IPS-18c (cell line): ENCODE data around the gene MIAT.
"Not testable (repeated sequence)": the region's sequence is repeated elsewhere in the genome, so short reads cannot be mapped to it uniquely, and the experiment has no call there.

ENCODE experiments used
- H3K4me3 ChIP-seq: 2 replicates; pipeline ENCODE4 v1.7.0; 2013; ENCODE audit warnings: low read depth, mild to moderate bottlenecking, low read length, moderate library complexity; ENCODE audit not compliant: insufficient read depth
- H3K9me3 ChIP-seq: one replicate; pipeline ENCODE4 v1.6.1; 2013; ENCODE audit warnings: mild to moderate bottlenecking, low read length, moderate library complexity; ENCODE audit not compliant: control insufficient read depth, insufficient read depth

Gene MIAT

DNA sequence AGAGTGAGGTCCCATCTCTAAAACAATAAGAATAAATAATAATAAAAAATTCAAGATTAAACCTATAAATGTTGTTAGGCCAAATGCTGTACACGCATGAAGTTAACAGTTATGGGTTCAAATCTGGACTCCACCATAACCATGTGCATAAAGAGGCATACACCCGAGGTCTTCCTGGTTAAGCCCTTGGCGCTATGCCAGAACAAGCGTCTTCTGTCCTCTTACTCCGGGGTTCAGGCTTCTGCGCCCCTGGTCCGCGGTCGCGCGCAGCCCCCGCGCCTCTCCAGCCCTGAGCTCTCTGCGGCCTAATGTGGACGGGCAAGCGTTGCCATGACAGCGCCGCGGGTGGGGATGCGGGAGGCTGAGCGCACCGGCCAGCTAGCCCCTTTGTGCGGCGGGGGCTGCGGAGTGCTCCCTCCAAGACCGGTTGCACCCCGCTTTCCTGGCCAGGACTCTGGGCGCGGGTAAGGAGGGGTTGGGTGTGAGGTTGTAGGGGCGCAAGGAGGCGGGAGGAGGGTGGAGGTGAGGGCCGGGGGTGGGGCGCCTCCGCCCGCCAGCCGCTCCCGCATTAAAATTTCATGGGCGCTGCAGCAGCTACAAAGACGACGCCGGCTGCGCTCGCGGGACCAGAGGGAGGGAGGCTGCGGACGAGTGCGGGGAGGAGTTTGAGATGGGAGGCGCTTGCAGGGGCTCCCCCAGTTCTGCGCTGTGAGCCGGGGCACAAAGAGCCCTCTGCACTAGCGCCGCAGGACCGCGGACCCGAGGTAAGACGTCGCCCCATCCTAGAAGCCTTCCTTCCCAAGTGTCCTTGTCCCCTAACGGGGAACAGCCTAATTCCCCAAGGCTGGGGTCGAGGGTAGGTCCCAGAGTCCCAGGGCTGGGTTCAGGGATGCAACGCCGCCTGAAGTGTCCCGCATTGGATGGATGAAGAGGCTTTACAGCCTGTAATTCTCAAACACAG is at the start of gene MIAT:
Gene MIAT, plus strand, starts transcription at position 698 of the 961 bp plus-strand sequence.
- no peaks in the 10 kb centered on the region for H3K9me3 ChIP-seq
- peak within 1 kb of the TSS; percentile 81 for H3K4me3 ChIP-seq

DNA sequence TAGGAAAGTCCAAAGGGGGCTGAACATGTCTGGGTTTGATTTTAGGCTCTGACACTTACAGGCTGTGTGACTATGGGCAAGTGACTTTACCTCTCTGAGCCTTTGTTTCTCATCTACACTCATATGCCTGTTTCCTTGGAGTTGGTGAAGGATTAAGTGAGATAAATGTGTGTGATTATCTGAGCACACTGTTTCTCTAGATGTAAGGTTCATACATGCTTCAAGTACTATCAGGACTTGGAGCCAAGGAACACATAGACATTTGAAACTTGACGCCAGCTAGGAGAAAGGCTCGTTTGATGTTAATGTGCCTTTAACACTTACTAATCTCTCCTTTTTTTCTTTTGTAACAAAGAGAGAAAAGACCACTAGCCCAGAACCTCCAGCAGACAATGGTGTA is 49.3 kb upstream of the MIAT start:
- Histone ChIP-seq H3K9me3 (no peaks in the 10 kb centered on the region), H3K4me3 (no peak overlapping the region)

DNA sequence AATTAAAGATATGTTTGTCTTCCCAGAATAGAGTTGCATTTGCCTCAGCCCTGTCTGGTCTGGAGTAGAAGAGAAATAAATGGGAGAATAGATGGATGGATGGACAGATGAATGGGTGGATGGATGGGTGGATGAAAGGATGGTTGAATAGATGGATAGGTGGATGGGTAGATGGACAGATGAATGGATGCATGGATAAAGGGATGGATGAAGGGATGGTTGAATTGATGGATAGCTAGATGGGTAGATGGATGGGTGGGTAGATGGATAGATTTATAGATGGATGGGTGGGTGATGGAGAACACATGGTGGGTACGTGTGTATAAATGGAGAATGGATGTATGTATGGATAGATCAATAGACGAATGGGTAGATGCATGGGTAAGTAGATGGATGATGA is 48.1 kb upstream of the MIAT start:
- H3K4me3 ChIP-seq = no peak overlapping the region
- no peaks in the 10 kb centered on the region for H3K9me3 ChIP-seq

DNA sequence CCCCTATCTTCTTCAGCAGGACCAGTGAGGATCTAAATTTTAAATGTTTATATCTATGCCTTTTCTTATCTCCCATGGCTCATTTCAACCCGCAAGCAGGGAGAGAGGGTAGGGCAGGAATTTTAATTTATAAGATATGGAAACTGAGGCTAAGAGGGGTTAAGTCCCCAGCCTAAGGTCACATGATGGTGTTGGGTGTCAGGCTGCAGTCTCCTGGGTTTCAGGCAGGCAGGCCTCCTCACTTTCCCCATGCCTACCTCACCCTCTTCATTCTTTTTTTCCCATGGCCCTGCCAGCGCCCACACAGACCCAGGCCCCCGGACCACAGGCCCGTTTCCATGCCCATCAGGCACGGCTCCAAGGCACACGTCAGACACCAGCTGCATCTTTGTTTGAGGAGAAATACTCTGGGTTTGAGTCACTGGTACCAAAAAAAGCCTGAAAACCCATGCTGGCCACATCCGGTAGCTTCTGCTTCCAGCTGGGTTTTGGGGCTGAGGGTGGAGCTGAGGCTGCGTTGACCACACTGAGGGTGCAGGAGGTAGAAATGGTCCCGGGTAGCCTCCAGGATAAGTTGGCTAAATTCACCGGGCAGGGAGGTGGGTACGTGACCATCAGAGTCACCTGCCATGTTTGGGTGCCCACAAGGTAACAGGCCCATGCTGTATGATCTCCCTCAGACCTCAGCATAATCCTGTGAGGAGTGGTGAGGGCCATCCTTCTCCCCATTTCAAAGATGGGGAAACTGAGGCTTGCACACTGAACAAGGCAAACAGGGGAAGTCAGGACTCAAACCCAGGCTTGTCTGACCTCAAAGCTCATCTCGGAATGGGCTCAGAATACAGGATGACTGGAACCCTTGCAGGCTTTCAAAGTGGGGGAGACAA is 47.1 kb upstream of the MIAT start:
- no peak overlapping the region for H3K4me3 ChIP-seq
- no peaks in the 10 kb centered on the region for H3K9me3 ChIP-seq

DNA sequence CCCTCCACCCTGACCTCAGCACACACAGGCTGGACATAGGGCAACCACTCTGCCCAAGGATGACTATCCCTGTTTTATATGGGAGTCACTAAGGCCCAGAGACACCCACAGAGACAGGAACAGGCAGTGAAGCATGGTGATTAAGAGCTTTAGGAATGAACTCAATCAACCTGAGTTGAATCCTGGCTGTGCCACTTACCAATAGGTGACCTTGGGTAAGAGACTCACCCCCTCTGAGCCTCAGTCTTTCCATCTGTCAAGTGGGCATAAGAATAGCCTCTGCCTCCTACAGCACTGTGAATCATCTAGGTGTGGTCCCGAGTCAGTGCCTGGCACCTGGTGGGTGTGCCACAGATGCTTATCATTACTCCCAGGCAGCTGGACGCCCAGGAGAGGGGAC is 46.4 kb upstream of the MIAT start:
- no peaks in the 10 kb centered on the region for H3K9me3 ChIP-seq
- H3K4me3 ChIP-seq = no peak overlapping the region

DNA sequence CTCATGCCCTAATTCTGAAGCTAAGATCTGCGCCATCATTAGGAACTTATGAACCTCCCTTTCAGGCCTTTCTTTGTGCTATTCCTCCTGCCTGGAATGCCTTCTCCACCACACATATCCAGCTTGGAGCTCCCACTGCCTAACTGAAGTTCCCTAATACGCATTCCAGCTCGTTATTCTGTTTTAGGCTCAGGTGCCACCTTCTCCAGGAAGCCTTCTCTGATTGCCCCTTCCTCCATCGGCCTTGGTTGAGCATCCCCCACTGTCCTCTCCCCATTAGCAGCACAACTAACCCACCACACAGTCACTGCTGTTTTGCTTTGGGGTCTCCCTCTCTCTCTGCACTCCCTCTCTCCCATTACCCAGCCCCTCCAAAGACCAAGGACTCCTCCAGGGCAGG is 44.7 kb upstream of the MIAT start:
- Histone ChIP-seq H3K9me3 (no peaks in the 10 kb centered on the region), H3K4me3 (0 out of 2 replicates have a peak overlapping the region, but pooled peaks have one; percentile 24)

DNA sequence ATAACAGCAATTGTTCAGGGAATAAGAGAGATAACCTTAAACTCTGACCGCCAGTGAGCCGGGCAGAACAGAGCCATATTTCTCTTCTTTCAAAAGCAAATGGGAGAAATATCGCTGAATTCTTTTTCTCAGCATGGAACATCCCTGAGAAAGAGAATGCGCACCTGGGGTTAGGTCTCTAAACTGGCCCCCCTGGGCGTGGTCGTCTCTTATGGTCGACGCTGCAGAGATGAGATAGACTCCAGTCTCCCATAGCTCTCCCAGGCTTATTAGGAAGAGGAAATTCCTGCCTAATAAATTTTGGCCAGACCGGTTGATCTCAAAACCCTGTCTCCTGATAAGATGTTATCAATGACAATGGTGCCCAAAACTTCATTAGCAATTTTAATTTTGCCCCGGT is 43.6 kb upstream of the MIAT start:
- H3K4me3 ChIP-seq, H3K9me3 ChIP-seq: not testable (repeated sequence)

DNA sequence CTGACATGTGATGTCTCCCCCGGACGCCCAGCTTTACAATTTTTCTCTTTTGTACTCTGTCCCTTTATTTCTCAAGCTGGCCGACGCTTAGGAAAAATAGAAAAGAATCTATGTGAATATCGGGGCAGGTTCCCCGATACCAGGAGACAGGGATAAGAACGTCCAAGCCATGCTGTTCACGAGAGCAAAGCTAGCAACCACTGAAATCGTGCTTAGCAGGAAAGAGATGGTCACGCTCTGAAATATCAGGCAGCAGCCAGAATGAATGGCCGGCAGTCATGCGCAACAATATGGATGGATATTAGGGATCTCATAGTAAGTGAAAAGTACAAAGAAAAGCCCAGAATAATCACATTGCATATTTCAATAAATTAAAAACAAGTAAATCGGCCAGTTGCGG is 43.1 kb upstream of the MIAT start:
- no peaks in the 10 kb centered on the region for H3K9me3 ChIP-seq
- H3K4me3 ChIP-seq = no peak overlapping the region

DNA sequence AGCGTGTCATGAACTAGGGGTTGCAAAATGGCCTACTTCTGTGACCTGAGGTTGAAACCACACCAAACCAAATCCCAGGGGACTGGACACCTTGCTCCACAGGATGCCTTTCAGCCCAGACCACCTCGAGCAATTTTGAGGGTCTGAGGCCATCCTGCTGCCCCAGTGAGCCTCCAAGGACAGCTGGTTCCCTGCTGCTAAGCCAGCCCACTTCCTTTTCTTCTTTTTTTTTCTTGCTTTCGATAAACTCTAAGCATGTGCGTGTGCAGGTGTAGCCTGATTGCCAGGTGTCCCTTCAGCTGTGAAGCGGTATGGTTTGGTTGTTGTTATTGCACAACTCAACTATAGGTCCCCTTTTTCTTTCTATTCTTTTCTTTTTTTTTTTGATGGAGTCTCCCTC is 42.2 kb upstream of the MIAT start:
- Histone ChIP-seq H3K9me3 (no peaks in the 10 kb centered on the region), H3K4me3 (no peak overlapping the region)

DNA sequence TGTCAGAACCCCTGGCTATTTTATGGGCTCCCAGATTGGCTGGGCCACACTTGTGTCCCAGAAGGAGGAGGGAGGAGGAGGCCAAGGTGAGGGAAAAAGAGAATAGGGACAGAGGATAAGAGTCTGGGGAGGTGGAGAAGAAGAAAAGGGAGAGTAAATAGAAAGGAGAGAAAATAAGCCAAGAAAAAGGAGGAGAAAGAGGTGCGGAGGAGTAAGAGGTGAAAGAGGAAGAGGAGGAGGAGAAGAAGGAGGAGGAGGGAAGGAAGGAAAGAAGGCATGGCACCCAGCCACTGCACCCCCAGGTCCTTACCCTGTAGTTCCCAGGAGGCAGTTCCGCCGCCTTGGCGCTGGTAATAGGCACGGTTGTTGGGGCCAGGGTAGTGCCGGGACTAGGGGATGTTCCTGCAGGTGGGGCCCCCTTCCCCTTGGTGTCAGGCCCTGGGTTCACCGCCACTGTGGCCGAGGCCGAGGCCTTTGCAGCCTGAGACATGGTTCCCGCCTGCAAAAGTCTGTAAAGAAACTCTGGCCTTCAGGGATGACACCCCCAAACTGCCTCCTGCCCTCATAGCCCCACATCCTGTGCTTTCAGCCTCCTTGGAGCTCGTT is 41.5 kb upstream of the MIAT start:
- no peaks in the 10 kb centered on the region for H3K9me3 ChIP-seq
- no peak overlapping the region for H3K4me3 ChIP-seq

DNA sequence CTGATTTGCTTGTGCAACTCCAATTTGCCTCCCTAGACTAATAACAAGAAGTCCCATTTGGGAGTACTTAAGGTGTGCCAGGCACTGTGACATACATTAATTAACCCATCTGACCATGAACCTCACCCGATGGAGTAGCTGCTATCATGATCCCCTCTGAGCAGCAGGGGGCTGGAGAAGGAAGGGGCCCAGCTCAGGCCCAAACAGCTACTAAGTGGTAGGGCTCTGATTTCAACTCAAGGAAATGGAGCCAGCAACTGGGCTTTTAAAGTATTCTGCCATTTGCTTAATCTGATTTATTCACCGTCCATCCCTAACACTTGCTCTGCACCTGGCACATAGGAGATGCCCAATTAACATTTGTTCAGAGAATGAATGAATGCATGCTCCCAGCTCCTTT is 40.7 kb upstream of the MIAT start:
- no peak overlapping the region for H3K4me3 ChIP-seq
- H3K9me3 ChIP-seq = no peaks in the 10 kb centered on the region

DNA sequence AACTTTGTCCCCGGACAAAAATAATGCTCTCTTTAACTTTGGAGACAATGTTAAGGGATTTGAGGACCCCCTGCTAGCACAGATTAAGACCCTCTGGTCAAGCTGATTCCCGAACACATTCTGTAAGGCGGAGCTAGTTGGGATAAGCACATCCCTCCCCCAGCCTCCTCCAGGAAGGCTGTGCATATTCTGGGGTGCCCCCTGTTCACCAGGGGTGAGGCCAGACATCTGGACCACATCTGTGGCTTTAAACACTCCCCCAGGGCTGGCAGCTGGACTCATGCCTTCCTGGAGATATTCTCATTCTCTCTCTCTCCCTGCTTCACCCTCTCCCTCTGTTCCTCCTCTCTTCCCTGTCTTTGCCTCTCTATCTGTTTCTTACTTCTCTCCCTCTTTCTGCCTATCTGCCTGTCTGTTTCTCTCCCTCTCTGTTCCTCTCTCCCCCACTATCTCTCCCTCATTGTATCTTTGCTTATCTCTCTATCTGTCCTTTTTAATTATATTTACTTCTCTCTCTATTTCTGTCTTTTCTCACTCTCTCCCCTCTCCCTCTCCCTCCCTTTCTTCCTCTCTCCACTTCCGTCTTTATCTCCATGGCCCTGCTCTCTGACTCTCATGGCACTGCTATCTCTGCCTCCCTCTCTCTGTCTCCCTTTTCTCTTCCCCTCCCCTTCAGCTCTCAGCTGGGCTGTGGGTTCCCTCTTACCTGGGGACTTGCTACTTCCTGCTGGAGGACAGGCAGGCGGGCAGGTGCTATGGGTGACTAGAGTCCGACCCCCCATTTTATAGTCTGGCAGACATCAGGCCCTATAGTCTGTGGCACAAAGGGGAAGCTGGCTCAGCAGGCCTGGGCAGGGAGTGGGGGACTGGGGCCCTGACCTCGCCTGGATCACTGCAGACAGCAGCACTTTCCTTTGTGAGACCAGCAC is 39.9 kb upstream of the MIAT start, which contains the start of gene CRYBB1:
Gene CRYBB1, minus strand, starts transcription at position 757 of the 929 bp plus-strand sequence. CDS start 1,708 bp downstream, outside the sequence.
- Histone ChIP-seq H3K4me3 (no peak within 1 kb of the TSS; the same call in 1 of the 2 replicates), H3K9me3 (no peaks in the 10 kb centered on the region)

DNA sequence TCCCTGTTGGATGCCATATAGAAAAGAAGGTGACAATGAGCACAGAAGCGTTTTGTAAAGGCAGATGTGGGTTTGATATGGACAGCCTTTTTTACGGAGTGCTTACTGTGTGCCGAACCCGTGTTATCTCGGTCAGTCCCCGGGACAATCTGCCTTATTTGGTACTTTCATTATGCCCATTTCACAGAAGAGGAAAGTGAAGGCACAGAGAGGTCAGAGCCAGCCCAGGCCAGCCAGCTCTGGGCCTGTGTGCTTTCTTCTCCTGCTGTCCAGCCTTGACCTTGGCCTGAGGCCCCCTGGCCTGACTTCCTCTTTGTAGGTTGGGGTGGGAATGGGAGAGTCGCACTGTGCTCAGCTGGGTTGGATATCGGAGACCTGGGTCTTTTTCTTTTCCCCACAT is 38.9 kb upstream of the MIAT start:
- Histone ChIP-seq H3K4me3 (no peak overlapping the region; the same call in 1 of the 2 replicates), H3K9me3 (no peaks in the 10 kb centered on the region)

DNA sequence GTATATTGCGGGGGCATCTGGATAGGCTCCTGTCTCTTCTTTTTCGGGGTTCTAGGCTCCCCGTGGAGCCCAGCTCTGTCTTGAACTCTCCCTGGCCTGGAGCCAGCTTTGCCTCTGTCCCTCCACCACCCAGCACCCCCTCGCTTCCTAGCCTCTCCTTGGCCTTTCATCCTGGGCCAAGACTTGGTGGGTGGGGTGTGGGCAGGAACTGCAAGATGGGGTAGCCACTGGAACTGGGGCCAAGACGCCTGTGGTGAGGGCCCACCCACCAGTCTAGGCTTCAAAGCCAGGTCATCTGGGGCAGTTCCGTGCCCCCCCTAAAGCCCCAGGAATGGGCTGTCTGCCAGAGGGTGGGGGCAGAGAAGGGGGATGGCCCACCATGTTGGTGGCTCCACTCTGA is 37.9 kb upstream of the MIAT start:
- H3K4me3 ChIP-seq = no peak overlapping the region

DNA sequence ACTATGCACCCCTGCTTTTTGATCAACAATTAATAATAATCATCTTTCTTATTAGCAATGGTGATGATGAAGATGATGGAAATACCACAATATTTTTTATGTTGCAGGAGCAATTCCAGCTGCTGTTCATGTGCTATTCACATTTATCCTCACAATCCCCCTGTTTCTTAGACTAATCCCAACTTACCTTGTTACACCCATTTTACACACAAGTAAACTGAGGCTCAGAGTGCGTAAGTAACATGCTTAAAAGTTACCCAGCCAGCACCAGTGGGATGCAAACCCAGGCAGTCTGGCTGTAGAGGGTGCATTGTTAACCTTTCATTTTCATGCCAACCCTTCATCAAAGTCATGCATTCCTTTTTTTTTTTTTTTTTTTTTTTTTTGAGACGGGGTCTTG is 37.2 kb upstream of the MIAT start:
- no peak overlapping the region for H3K4me3 ChIP-seq
- no peaks in the 10 kb centered on the region for H3K9me3 ChIP-seq

More for the DNA sequence above, 37.9 kb upstream of the MIAT start:
- no peaks in the 10 kb centered on the region for H3K9me3 ChIP-seq

DNA sequence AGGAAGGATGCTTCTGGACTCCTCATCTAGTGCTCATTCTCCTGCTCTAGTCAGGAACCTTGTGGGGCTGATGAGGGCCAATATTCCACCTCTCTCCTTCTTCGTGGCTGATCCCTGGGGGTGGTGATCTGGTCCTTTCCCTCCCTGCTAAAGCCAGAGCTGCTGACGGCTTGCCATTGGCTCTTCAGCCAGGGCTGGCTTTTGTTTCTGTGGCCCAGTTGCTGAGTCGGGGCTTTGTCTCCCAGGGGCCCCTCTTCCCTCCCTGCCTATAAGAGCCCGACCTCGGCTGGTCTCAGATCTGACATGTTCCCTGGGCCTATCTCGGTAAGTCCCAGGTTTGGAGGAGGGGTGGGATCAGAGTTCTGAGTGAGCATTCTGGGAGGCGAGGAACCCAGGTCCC is 35.7 kb upstream of the MIAT start, which contains the start of gene CRYBA4:
Gene CRYBA4, plus strand, starts transcription at position 301 of the 400 bp plus-strand sequence. CDS start 634 bp downstream, outside the sequence.
- H3K4me3 ChIP-seq = no peak within 1 kb of the TSS
- H3K9me3 ChIP-seq = no peaks in the 10 kb centered on the region
